HCT116 (cell line): ENCODE results near the gene EXOSC5. TPM values are rescaled to one million over a fixed set of nuclear protein-coding genes. Genes with fewer than 3 reads are reported as not detected.
A peak's percentile ranks its signal among the peaks of the same experiment; 100 is the strongest.

Experiments
- ATAC-seq: fragments of 200-7000 bp; cut with Tn5 transposase; 2 replicates; pipeline ENCODE4 v1.9.1; 2020; ENCODE audit warnings: mild to moderate bottlenecking, moderate library complexity
- BruUV-seq: library from RNA; stranded (reverse); fragments of 400-500 nt; replicated peaks from 2 replicates; lab custom pipeline; 2021; lab: Mats Ljungman, UMichigan
- CTCF ChIA-PET: fragments of 300-600 bp; sonication (Branson Sonifier 250); formaldehyde crosslinking; loops from one replicate; lab custom pipeline; 2021; ENCODE audit warnings: antibody characterized with exemption; lab: Charles Lee
- POLR2A ChIA-PET: fragments of 300-600, 350-600 bp; sonication (Branson Sonifier 250); formaldehyde crosslinking; loops from one replicate; lab custom pipeline; 2021; ENCODE audit warnings: antibody characterized with exemption; lab: Charles Lee
- RAD21 ChIA-PET, 2 experiments: fragments of 300-600 bp; sonication (Branson Sonifier 250); formaldehyde crosslinking; loops; one replicate each; lab custom pipeline; 2023; ENCODE audit warnings: low total read pairs in 2 of 2; ENCODE audit not compliant: uncharacterized antibody in 2 of 2, unreplicated experiment in 2 of 2, low non-redundant PET in 1 of 2; lab: Charles Lee
- DNase-seq: peaks from one replicate; pipeline ENCODE4 v3.0.0-alpha.2; 2010; ENCODE audit warnings: low read depth, low spot score
- H2AFZ ChIP-seq: fragments of 200-600 bp; shearing (Covaris generic), sonication (generic); 2 replicates; pipeline ENCODE4 v1.6.1; 2017; ENCODE audit warnings: low read depth, mixed run types, mixed read lengths, antibody characterized with exemption, low read length; ENCODE audit not compliant: poor library complexity, severe bottlenecking
- H3K27ac ChIP-seq: 2 replicates; pipeline ENCODE4 v1.5.1; 2012; ENCODE audit warnings: low read depth, low read length
- H3K27me3 ChIP-seq: fragments of 200-600 bp; sonication (generic); 2 replicates; pipeline ENCODE4 v1.6.1; 2016; ENCODE audit warnings: mixed run types, low read length, mixed read lengths; ENCODE audit not compliant: insufficient read depth
- H3K36me3 ChIP-seq, 2 experiments: fragments of 200-500 bp in 1 of 2; fragments of 200-600 bp in 1 of 2; sonication (Bioruptor generic) in 1 of 2; sonication (generic) in 1 of 2; 2 replicates each; pipeline versions ENCODE4 v1.5.1 to v1.6.1; 2014 to 2016; ENCODE audit warnings: low read length in 2 of 2, inconsistent platforms in 1 of 2, mixed read lengths in 1 of 2, mixed run types in 1 of 2; ENCODE audit not compliant: insufficient read depth in 2 of 2, control insufficient read depth in 1 of 2
- H3K4me1 ChIP-seq, 2 experiments: fragments of 200-600 bp in 1 of 2; sonication (generic) in 1 of 2; 2 replicates each; pipeline versions ENCODE4 v1.5.1 to v1.6.1; 2012 to 2017; ENCODE audit warnings: low read length in 2 of 2, inconsistent platforms in 1 of 2, mild to moderate bottlenecking in 1 of 2, mixed read lengths in 1 of 2, mixed run types in 1 of 2, moderate library complexity in 1 of 2; ENCODE audit not compliant: insufficient read depth in 2 of 2, control insufficient read depth in 1 of 2
- H3K4me2 ChIP-seq: fragments of 200-600 bp; sonication (generic); 2 replicates; pipeline ENCODE4 v1.6.1; 2017; ENCODE audit warnings: mixed run types, low read length, mixed read lengths
- H3K4me3 ChIP-seq, 2 experiments: fragments of 200-600 bp in 1 of 2; sonication (generic) in 1 of 2; replicated peaks in 1 of 2; 2 replicates each; pipeline ENCODE4 v1.5.1; 2011 to 2016; ENCODE audit warnings: low read length in 2 of 2, control low read depth in 1 of 2, low read depth in 1 of 2, mild to moderate bottlenecking in 1 of 2, mixed read lengths in 1 of 2, mixed run types in 1 of 2
- H3K79me2 ChIP-seq: fragments of 200-600 bp; sonication (generic); 2 replicates; pipeline ENCODE4 v1.6.1; 2017; ENCODE audit warnings: mild to moderate bottlenecking, mixed run types, low read length, moderate library complexity, mixed read lengths; ENCODE audit not compliant: insufficient read depth
- H3K9ac ChIP-seq: fragments of 200-600 bp; sonication (generic); 2 replicates; pipeline ENCODE4 v1.6.1; 2016; ENCODE audit warnings: low read length, mixed read lengths
- H3K9me2 ChIP-seq: fragments of 200-600 bp; sonication (generic), shearing (Covaris generic); 2 replicates; pipeline ENCODE4 v1.6.1; 2017; ENCODE audit warnings: mixed run types, mild to moderate bottlenecking, moderate library complexity; ENCODE audit not compliant: insufficient read depth
- H3K9me3 ChIP-seq, 2 experiments: fragments of 200-500 bp in 1 of 2; fragments of 200-600 bp in 1 of 2; sonication (Bioruptor generic) in 1 of 2; sonication (generic) in 1 of 2; 2 replicates each; pipeline ENCODE4 v1.6.1; 2014 to 2017; ENCODE audit warnings: low read length in 2 of 2, mixed read lengths in 2 of 2, inconsistent platforms in 1 of 2, low read depth in 1 of 2, mild to moderate bottlenecking in 1 of 2, mixed run types in 1 of 2, moderate library complexity in 1 of 2; ENCODE audit not compliant: control insufficient read depth in 1 of 2, insufficient read depth in 1 of 2
- H4K20me1 ChIP-seq: fragments of 200-600 bp; sonication (generic), shearing (Covaris generic); 2 replicates; pipeline ENCODE4 v1.6.1; 2017; ENCODE audit warnings: mixed run types, mild to moderate bottlenecking, moderate library complexity; ENCODE audit not compliant: insufficient read depth
- CTCF ChIP-seq, 3 experiments: fragments of 200-600 bp in 1 of 3; sonication (generic) in 1 of 3; IDR thresholded peaks in 2 of 3; conservative IDR thresholded peaks in 1 of 3; 2 replicates each; pipeline ENCODE4 v1.5.1; 2012 to 2017; ENCODE audit warnings: low read depth in 2 of 3, low read length in 2 of 3, antibody characterized with exemption in 1 of 3, borderline replicate concordance in 1 of 3, control low read depth in 1 of 3, mild to moderate bottlenecking in 1 of 3, mixed read lengths in 1 of 3, mixed run types in 1 of 3, moderate library complexity in 1 of 3; ENCODE audit not compliant: insufficient read depth in 1 of 3
- EGR1 ChIP-seq: IDR thresholded peaks from 2 replicates; pipeline ENCODE4 v1.6.1; 2012; ENCODE audit warnings: low read depth
- EZH2phosphoT487 ChIP-seq: fragments of 200-600 bp; IDR thresholded peaks from 2 replicates; pipeline ENCODE4 v1.6.1; 2018; ENCODE audit warnings: antibody characterized with exemption, borderline replicate concordance
- FOSL1 ChIP-seq: IDR thresholded peaks from 2 replicates; pipeline ENCODE4 v1.6.1; 2012; ENCODE audit warnings: low read depth
- POLR2AphosphoS5 ChIP-seq: IDR thresholded peaks from 2 replicates; pipeline ENCODE4 v1.6.1; 2011; ENCODE audit warnings: mild to moderate bottlenecking, low read depth, low read length, moderate library complexity
- RAD21 ChIP-seq: IDR thresholded peaks from 2 replicates; pipeline ENCODE4 v1.6.1; 2012; ENCODE audit warnings: low read depth, mild to moderate bottlenecking
- SIN3A ChIP-seq: IDR thresholded peaks from 2 replicates; pipeline ENCODE4 v1.6.1; 2012; ENCODE audit warnings: low read depth
- SRF ChIP-seq: IDR thresholded peaks from 2 replicates; pipeline ENCODE4 v1.6.1; 2012; ENCODE audit warnings: low read depth
- YY1 ChIP-seq: IDR thresholded peaks from 2 replicates; pipeline ENCODE4 v1.6.1; 2011; ENCODE audit warnings: low read length, low read depth, moderate library complexity, mild to moderate bottlenecking; ENCODE audit not compliant: insufficient replicate concordance; ENCODE audit errors: extremely low read depth
- ZFX ChIP-seq: fragments of 450-650 bp; IDR thresholded peaks from 2 replicates; pipeline ENCODE4 v1.6.1; 2017
- intact Hi-C: fragments of 100-400 bp; cut with micrococcal nuclease; formaldehyde crosslinking; loops from 2 replicates; pipeline ENCODE4 v1.10.0; 2022
- total RNA-seq: library from RNA; stranded (reverse); gene quantifications from one replicate; pipeline ENCODE4 v1.2.1, GENCODE V29; 2021; ENCODE audit not compliant: unreplicated experiment
- TF ChIP-seq, protein P1 (sequence below): IDR thresholded peaks from 2 replicates; pipeline ENCODE4 v1.6.1; 2011; ENCODE audit warnings: mild to moderate bottlenecking, low read length, moderate library complexity; ENCODE audit not compliant: insufficient replicate concordance; ENCODE audit errors: extremely low read depth

EXOSC5 gene
- total RNA-seq, 1 experiment from 2014 or later: 57.5 TPM

DNA sequence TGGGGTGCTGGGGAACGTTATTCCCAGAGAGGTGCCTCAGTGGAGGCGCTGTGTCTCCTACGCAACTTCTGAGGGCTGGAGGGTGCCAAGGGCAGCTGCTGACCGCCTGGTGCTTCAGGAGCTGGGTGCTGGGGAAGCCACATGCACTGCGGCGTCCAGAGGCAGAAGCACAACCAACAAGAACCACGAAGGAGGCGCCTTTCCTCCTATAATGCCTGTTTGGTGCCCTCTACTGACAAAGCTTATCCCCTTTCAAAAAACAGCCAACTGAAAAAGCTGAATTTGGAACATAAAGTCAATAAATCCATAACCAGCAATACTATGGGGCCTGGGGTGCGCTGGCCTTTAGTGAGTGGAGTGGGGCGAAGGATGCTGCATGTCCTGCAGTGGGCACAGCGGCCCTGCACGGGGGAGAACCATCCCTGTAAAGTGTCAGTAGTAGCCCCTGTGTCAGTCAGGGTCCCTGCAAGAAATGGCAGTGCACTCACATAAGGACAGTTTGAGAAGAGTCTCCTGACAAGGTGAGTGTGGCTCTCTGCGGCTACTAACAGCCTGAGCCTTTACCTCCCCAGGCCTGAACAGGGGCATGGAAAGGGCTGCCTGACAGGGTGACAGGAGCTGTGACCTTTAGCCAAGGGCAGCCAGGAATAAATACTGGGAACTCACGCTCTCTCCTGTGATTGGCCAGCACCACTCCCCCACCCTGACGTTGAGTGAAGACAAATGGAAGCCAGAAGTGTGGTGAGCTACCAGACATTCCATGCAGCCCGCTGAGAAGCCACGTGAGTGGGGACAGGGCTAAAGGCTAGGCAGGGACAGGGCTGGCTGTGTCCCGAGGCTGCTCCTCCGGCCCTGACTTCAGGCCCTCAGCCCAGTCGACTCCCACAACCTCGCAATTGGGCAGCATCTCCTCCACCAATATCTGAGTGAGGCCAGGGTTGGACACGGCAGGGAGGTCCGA, 34.5 kb upstream of the EXOSC5 start:
- Histone ChIP-seq H3K4me3 (no peak overlapping the region), H3K9me3 (no peaks in the 10 kb centered on the region), H3K4me2 (no peak overlapping the region), H2AFZ (no peak overlapping the region), H3K79me2 (0 out of 2 replicates have a peak, but pooled peaks cover 2% of the 10 kb centered on the region), H3K4me1 (peaks cover 0 to 5% of the 10 kb centered on the region in 2 experiments; a peak in 2 of 4 replicates), H3K27me3 (no peaks in the 10 kb centered on the region), H3K9me2 (no peaks in the 10 kb centered on the region)
- intact Hi-C loops: no loop called here
- POLR2A ChIA-PET: no interaction called here
- BruUV-seq: TSS peak; percentile 32
- RAD21 ChIA-PET: no interaction called here
- CTCF ChIA-PET: interaction anchor here (0.6 to 1.6 kb wide), 4 partner anchors 8 to 227 kb away, joined by 3 to 5 read pairs (median 3); partner anchors contain the start of gene DMAC2
- peak; percentile 26; the same call in 1 of the 2 replicates for ATAC-seq
- no peak for TF ChIP-seq SIN3A
- TF ChIP-seq, protein P1, sequence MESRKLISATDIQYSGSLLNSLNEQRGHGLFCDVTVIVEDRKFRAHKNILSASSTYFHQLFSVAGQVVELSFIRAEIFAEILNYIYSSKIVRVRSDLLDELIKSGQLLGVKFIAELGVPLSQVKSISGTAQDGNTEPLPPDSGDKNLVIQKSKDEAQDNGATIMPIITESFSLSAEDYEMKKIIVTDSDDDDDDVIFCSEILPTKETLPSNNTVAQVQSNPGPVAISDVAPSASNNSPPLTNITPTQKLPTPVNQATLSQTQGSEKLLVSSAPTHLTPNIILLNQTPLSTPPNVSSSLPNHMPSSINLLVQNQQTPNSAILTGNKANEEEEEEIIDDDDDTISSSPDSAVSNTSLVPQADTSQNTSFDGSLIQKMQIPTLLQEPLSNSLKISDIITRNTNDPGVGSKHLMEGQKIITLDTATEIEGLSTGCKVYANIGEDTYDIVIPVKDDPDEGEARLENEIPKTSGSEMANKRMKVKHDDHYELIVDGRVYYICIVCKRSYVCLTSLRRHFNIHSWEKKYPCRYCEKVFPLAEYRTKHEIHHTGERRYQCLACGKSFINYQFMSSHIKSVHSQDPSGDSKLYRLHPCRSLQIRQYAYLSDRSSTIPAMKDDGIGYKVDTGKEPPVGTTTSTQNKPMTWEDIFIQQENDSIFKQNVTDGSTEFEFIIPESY: no peak
- TF ChIP-seq EZH2phosphoT487: no peak
- TF ChIP-seq SRF: no peak
- no peak for TF ChIP-seq EGR1
- TF ChIP-seq RAD21: peak; percentile 52
- TF ChIP-seq YY1: no peak
- TF ChIP-seq POLR2AphosphoS5: no peak
- no peak for TF ChIP-seq ZFX
- TF ChIP-seq FOSL1: no peak
- peak; percentile 29 to 39 (median 38); a peak in 4 of 6 replicates for TF ChIP-seq CTCF (IDR thresholded peaks at IDR 0.05 in 2 of 3, conservative IDR thresholded peaks at IDR 0.05 in 1 of 3; ENCODE audit: borderline replicate concordance in 1 of 3, insufficient read depth in 1 of 3, low read depth in 2 of 3, low read length in 2 of 3)
- TF ChIP-seq, all 23 proteins: peak for 2
- H3K27ac ChIP-seq: no peak overlapping the region
- no peak overlapping the region for H3K9ac ChIP-seq
- H3K36me3 ChIP-seq: peaks cover 0 to 18% of the 10 kb centered on the region in 2 experiments; a peak in 2 of 4 replicates
- H4K20me1 ChIP-seq: no peaks in the 10 kb centered on the region
- DNase-seq: no peak
